Brain microvascular endothelial cell (primary cell): ENCODE measurements around the gene CASS4.

Experiments used
- DNase-seq: peaks from one replicate; pipeline ENCODE4 v3.0.0-alpha.2; 2020
- H3K27ac ChIP-seq: fragments of 250-450 bp; sonication (Bioruptor Pico); 2 replicates; pipeline ENCODE4 v1.5.1; 2020; ENCODE audit warnings: mild to moderate bottlenecking, moderate library complexity
- H3K27me3 ChIP-seq: fragments of 250-450 bp; sonication (Bioruptor Pico); replicated peaks from 2 replicates; pipeline ENCODE4 v1.5.1; 2020; ENCODE audit warnings: mild to moderate bottlenecking
- H3K36me3 ChIP-seq: fragments of 250-450 bp; sonication (Bioruptor Pico); replicated peaks from 2 replicates; pipeline ENCODE4 v1.5.1; 2020; ENCODE audit warnings: mild to moderate bottlenecking
- H3K4me3 ChIP-seq: 2 replicates; pipeline ENCODE4 v1.5.1; 2011; ENCODE audit warnings: low read depth, mild to moderate bottlenecking, control low read depth, low read length, moderate library complexity
- in situ Hi-C: cut with HindIII; loops from 2 replicates; pipeline ENCODE4 v1.10.0; 2017; ENCODE audit warnings: low sequenced_read_pairs, low pct_ligation_motif_present
- TF ChIP-seq, protein P1 (sequence below): IDR thresholded peaks from 2 replicates; pipeline ENCODE4 v1.5.1; 2011; ENCODE audit warnings: low read depth, mild to moderate bottlenecking, moderate library complexity, low read length, control low read depth, inconsistent platforms; ENCODE audit errors: missing control alignments

CASS4 gene, protein sequence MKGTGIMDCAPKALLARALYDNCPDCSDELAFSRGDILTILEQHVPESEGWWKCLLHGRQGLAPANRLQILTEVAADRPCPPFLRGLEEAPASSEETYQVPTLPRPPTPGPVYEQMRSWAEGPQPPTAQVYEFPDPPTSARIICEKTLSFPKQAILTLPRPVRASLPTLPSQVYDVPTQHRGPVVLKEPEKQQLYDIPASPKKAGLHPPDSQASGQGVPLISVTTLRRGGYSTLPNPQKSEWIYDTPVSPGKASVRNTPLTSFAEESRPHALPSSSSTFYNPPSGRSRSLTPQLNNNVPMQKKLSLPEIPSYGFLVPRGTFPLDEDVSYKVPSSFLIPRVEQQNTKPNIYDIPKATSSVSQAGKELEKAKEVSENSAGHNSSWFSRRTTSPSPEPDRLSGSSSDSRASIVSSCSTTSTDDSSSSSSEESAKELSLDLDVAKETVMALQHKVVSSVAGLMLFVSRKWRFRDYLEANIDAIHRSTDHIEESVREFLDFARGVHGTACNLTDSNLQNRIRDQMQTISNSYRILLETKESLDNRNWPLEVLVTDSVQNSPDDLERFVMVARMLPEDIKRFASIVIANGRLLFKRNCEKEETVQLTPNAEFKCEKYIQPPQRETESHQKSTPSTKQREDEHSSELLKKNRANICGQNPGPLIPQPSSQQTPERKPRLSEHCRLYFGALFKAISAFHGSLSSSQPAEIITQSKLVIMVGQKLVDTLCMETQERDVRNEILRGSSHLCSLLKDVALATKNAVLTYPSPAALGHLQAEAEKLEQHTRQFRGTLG

DNA sequence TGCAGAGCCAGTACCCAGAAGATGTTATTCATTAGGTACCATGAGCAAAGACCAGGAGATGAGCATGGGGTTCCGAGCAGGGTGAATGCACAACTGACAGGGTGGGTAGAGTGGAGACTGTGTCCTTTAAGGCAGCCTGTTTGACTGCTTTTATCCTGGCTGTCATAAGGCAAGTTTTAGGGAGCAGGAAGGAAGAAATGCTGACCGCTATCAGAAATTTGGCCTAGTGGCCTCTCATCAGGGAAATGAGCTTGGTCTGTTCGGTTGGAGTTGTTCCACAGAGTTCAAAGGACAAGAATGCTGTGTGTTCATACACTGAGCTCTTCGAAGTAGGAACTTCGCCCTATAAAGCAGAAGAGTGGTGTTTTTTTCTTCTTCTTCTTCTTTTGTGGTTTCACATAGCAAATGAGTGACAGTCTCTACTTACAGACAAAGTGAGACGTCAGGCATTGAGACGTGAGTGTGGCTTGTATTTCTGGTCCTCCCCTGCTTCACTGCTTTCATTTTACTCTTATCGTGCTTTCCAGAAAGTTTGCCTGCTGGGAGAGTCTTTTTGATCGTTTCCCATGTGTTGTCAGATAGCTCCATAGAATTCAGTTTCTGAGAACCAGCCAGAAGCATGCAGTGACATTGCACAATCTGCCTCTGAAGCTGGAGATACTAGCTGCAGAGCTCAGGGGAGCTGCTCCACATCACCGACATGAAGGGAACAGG is at the start of gene CASS4:
Gene CASS4 (plus strand): TSS at position 502 of the 714 bp plus-strand sequence. CDS start 199 bp downstream, at position 701.
- peak; percentile 91 for DNase-seq
- TF ChIP-seq, protein P1, sequence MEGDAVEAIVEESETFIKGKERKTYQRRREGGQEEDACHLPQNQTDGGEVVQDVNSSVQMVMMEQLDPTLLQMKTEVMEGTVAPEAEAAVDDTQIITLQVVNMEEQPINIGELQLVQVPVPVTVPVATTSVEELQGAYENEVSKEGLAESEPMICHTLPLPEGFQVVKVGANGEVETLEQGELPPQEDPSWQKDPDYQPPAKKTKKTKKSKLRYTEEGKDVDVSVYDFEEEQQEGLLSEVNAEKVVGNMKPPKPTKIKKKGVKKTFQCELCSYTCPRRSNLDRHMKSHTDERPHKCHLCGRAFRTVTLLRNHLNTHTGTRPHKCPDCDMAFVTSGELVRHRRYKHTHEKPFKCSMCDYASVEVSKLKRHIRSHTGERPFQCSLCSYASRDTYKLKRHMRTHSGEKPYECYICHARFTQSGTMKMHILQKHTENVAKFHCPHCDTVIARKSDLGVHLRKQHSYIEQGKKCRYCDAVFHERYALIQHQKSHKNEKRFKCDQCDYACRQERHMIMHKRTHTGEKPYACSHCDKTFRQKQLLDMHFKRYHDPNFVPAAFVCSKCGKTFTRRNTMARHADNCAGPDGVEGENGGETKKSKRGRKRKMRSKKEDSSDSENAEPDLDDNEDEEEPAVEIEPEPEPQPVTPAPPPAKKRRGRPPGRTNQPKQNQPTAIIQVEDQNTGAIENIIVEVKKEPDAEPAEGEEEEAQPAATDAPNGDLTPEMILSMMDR, result no peak
- Histone ChIP-seq H3K4me3 (no peak within 1 kb of the TSS), H3K36me3 (peaks cover 12% of the 10 kb centered on the region), H3K27ac (peak within 1 kb of the TSS; percentile 92), H3K27me3 (no peaks in the 10 kb centered on the region)
- in situ Hi-C loops, result no loop called here

DNA sequence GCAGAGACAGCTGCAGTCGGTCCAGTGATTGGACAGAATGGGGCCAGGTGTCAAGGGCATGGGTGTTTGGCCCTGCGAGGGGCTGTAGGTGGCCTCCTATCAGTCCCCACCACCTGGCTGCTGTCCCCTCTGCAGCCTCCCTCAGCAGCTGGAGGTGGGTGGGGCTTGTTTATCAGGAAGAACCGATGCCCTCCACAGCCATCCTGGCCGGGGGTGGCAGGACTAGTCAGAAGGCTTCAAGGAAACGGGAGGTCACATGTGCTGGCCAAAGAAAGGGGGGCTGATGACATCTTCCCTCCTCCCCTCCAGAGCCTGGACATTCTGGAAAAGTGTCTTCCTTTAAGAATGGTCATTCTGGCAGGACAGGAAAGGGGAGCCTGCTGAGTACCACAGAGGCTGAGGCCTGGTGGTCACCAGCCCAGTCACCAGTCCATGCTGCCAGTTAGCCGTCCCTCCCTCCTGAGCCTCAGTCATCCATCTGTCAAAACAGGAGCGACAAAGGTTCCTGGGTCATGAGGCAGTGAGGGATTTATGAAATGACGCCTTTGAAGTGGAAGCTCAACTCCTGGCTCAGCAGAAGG is 49.1 kb upstream of the CASS4 start:
- TF ChIP-seq, protein P1, result no peak
- H3K27me3 ChIP-seq, result no peaks in the 10 kb centered on the region
- H3K4me3 ChIP-seq, result no peak overlapping the region
- DNase-seq, result no peak
- no peak overlapping the region for H3K27ac ChIP-seq
- peaks cover 16% of the 10 kb centered on the region for H3K36me3 ChIP-seq
- in situ Hi-C loops, result no loop called here

DNA sequence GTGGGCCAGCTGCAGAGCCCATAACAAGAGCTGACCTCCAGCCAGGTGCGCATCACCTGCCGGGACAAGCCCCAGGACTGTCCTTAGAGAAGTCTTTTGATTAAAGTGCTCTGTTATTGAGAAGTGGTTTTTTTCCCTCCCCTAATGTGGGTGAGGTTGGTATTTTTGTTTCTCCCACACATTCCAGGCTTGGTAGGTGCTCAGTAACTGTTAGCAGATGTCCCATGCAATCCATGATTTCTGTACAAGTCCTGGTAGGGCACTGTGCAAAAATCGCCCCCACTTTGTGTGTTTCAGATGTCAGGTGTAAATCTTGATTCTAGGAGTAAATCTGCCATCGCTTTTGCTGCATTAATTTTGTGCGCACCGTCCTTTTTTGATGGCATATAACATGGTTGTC is 48.6 kb upstream of the CASS4 start:
- Histone ChIP-seq H3K27ac (no peak overlapping the region), H3K36me3 (peaks cover 16% of the 10 kb centered on the region), H3K27me3 (no peaks in the 10 kb centered on the region), H3K4me3 (no peak overlapping the region)
- in situ Hi-C loops, result no loop called here
- no peak for DNase-seq
- TF ChIP-seq, protein P1, result no peak

DNA sequence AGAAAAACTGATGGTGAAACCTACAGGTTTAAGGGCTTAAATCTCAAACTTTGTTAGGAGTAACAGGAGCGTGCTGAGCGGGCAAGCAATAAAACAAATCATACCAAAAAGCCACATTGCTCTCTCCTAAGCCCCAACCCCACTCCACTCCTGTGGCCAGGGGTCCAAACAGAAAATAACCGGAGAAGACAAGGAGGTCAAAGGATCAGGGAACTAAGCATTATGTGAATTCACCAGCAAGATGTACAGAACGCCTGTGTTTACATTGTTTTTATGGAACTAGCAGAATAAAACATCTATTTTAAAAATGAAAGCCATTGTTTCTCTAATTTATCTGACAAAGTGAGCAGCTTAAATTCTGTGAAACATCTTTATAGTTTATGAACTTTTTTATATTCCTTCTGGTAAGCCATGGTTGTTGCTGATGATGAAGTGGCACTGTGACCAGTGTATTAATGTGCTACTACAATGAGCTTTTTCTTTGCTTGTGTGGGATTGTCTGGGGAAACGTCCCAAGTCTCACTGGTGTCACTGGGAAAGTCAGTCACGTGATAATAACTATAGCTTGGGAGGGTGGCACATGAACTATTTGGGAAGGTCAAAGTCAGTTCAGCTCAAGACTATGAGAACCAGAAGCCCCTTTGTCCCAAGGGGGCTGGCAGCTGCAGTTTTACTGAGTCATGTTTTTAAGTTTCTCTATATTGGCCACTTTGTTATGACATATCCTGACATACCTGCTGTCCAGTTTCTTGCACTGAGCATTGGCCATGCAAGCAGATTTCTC is 43.5 kb upstream of the CASS4 start:
- no peak for DNase-seq
- no peak overlapping the region for H3K27ac ChIP-seq
- in situ Hi-C loops, result no loop called here
- H3K4me3 ChIP-seq, result no peak overlapping the region
- TF ChIP-seq, protein P1, result no peak
- no peaks in the 10 kb centered on the region for H3K27me3 ChIP-seq
- peaks cover 30% of the 10 kb centered on the region for H3K36me3 ChIP-seq

DNA sequence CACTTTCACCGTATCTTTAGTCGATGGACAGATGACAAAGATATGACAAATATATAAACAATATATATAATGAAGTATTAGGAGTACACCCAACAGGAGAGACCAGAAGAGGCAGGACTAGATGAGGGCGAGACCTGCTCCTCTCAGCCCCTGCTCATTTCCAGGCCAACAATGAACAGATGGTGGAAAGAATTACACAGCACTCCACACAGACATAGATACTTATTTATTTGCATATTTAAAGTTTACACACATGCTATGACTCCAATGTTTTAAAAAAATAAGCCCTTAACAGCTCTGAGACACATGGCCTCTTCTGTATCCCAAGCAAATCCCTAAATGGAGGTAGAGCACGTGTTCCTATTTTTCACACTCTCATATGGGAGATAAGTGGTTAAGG is 42.9 kb upstream of the CASS4 start:
- no peak overlapping the region for H3K4me3 ChIP-seq
- TF ChIP-seq, protein P1, result no peak
- H3K27ac ChIP-seq, result no peak overlapping the region
- no peak for DNase-seq
- no peaks in the 10 kb centered on the region for H3K27me3 ChIP-seq
- H3K36me3 ChIP-seq, result peaks cover 31% of the 10 kb centered on the region
- in situ Hi-C loops, result no loop called here
